MG63 (cell line): ENCODE measurements around the gene PEX16. TPM values are rescaled to one million over a fixed set of nuclear protein-coding genes. Genes with fewer than 3 reads are reported as not detected.

Source experiments
- DNase-seq: peaks from one replicate; pipeline ENCODE4 v3.0.0-alpha.2; 2020
- H3K27me3 ChIP-seq: fragments of 250-450 bp; sonication (Bioruptor Pico); 2 replicates; pipeline ENCODE4 v1.5.1; 2020; ENCODE audit warnings: mild to moderate bottlenecking, moderate library complexity
- H3K36me3 ChIP-seq: fragments of 250-450 bp; sonication (Bioruptor Pico); 2 replicates; pipeline ENCODE4 v1.5.1; 2020; ENCODE audit warnings: mild to moderate bottlenecking, moderate library complexity
- H3K4me3 ChIP-seq: fragments of 250-450 bp; sonication (Bioruptor Pico); 2 replicates; pipeline ENCODE4 v1.5.1; 2020; ENCODE audit warnings: mild to moderate bottlenecking, moderate library complexity
- H3K9me3 ChIP-seq: fragments of 250-450 bp; sonication (Bioruptor Pico); 2 replicates; pipeline ENCODE4 v1.5.1; 2020; ENCODE audit warnings: mild to moderate bottlenecking, moderate library complexity
- total RNA-seq: library from RNA; depleted of rRNA; stranded (reverse); fragments of >200 nt; shearing (Covaris generic); gene quantifications from 2 replicates; pipeline ENCODE4 v1.2.3, GENCODE V29; 2014; ENCODE audit warnings: low replicate concordance; rRNA removed

The PEX16 gene
- total RNA-seq, 1 experiment from 2014 or later: 31.6 TPM

DNA sequence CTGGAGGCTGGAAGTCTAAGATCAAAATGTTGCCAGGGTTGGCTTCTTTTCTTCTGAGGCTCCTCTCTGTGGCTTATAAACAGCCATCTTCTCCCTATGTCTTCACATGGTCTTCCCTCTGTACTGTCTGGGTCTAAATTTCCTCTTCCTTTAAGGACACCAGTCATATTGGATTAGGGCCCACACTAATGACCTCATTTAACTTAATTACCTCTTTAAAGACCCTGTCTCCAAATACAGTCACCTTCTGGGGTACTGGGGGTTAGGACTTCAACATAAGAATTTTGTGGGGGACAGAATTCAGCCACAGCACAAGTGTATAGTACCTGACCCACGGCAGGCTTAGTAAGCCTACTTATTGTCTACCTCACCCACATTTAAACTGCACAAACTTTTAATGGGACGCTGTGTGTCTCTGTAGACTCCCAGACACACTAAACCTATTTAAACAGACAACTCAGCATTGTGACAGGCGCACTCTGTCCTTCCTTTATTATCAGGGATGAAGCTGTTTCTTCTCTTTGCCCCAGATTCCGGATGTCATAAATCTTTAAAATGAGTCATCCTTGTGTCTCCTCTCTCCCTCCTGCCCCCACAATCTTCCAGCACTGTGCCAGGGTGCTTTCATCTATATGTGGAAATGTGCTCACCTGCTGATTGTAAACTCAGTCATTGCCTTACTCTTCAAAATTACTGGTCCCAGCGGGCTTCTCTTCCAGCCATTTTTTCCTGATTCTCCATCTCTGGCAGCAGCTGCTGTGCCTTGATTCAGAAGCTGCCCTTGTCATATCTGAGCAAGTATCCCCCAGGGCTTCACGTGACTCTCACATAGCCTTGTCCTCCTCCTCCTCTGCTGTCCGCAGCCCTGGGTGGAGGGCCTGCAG is 37.6 kb downstream of the PEX16 start:
- no peak overlapping the region for H3K4me3 ChIP-seq
- no peaks in the 10 kb centered on the region for H3K9me3 ChIP-seq
- no peaks in the 10 kb centered on the region for H3K36me3 ChIP-seq
- no peaks in the 10 kb centered on the region for H3K27me3 ChIP-seq
- no peak for DNase-seq

DNA sequence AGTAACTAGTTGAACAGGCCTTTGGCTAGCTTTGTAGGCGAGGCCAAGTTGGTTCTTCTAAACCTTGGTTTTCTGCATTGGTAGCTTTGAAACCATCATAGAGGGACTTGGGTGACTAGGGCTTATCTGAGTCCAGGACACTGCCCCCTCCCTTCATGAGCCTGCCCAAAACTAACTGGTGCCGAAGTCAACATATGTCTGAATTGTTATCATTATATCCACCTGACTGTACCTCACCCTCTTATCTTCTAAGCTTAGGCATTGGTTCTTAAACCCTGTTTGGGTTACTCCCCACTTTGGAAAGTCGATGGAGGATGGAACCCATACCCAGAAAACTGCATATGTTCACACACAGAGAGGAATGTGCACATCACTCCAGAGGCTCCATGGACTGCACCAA is 39.8 kb downstream of the PEX16 start:
- no peak overlapping the region for H3K4me3 ChIP-seq
- H3K9me3 ChIP-seq: no peaks in the 10 kb centered on the region
- H3K36me3 ChIP-seq: no peaks in the 10 kb centered on the region
- DNase-seq: no peak
- no peaks in the 10 kb centered on the region for H3K27me3 ChIP-seq

DNA sequence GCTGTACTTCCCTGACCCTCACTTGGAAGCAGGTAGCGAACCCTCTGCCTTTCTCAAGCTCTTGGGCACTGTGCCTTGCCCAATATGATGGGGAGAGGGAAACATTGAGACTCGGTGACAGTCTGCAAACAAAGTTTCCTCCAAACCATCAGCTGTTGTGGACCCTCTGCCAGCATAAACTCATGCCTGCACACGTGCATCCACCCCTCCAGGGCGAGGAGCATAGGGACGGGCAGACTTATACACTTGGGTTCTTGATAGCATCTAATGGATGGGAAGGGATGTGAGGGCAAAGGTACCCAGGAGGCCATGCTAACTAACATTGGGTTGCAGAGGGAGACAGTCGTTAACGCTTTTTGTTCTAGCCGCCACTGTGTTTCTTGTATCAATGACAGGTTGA is 40.5 kb downstream of the PEX16 start:
- DNase-seq: no peak
- Histone ChIP-seq H3K36me3 (no peaks in the 10 kb centered on the region; the same call in 1 of the 2 replicates), H3K9me3 (no peaks in the 10 kb centered on the region), H3K27me3 (no peaks in the 10 kb centered on the region), H3K4me3 (no peak overlapping the region)

DNA sequence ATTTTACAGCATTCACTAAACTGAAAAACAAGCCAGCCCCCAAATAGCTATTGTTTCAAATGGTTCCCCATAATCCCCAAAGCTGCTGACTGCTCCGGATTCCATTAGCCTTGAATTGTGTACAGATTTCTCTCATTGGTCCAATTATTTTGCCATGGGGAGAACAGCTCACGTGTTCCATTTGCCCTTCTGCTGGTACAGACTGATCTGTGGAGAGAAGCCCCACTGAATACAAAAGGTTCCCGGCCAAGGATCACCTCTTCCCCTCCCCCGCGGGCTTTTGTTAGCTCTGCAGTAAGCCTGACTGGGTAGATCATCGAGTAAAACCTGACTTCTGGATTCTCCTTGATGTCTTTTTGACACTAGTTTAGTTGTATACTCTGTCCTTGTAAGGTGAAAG is 41.3 kb downstream of the PEX16 start:
- H3K36me3 ChIP-seq: no peaks in the 10 kb centered on the region; the same call in 1 of the 2 replicates
- H3K27me3 ChIP-seq: no peaks in the 10 kb centered on the region
- no peak overlapping the region for H3K4me3 ChIP-seq

DNA sequence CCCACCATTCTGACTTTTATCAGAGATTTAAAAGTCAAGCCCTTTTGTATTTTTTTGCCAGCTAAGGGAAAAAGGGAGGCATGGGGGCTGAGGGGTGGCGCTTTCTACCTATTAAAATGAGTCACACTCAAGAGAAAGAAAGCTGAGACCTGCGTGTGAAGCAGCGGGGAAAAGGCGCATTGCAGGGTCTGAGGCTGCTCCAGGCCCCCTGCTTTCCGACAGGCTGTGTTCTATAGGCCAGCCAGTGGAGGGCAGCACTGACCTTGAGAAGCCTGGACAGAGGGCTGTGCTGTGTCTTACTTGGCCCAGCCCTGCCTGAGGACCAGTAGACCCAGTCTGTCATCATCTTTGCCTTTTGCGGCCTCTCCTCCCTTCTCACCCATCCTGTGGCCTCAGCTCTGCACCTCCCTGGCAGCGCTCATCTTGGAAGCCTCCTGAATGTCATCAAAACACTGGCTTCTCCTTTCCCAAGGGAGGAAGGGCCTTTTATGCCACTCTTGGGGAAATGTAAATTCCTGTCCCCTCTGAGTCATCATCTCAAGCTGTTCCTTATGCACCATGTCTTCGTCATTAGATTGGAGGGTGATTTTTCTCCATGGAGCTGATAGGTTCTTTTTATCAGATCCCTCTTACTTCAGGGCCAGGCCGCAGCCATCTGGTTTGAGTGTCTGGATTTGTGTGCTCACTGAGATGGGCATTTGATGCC is 44.9 kb downstream of the PEX16 start:
- DNase-seq: peak; percentile 38
- Histone ChIP-seq H3K4me3 (no peak overlapping the region), H3K27me3 (no peaks in the 10 kb centered on the region), H3K36me3 (no peaks in the 10 kb centered on the region; the same call in 1 of the 2 replicates), H3K9me3 (no peaks in the 10 kb centered on the region)

More for the DNA sequence above, 41.3 kb downstream of the PEX16 start:
- no peak for DNase-seq
- no peaks in the 10 kb centered on the region for H3K9me3 ChIP-seq

DNA sequence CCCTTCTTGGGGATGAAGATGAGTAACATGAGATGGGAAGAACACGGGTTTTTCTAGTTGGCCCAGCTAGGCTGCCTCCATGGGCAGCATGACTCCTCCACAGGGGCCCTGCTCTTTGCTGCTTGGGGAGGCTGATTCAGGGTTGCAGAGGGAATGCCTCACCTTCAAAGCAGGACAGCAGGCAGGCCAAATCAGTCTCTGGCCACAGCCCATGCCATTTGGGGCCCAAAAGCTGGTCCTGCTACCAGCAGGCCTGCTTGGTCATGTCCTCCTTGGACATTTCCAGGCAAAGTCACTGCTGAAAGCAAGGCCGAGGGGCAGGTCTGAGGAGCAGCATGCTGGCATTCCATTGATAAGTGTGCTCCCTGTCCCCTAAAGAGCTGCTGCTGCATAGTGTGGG is 46.0 kb downstream of the PEX16 start:
- Histone ChIP-seq H3K36me3 (no peaks in the 10 kb centered on the region; the same call in 1 of the 2 replicates), H3K4me3 (no peak overlapping the region), H3K9me3 (no peaks in the 10 kb centered on the region), H3K27me3 (no peaks in the 10 kb centered on the region)
- DNase-seq: no peak

DNA sequence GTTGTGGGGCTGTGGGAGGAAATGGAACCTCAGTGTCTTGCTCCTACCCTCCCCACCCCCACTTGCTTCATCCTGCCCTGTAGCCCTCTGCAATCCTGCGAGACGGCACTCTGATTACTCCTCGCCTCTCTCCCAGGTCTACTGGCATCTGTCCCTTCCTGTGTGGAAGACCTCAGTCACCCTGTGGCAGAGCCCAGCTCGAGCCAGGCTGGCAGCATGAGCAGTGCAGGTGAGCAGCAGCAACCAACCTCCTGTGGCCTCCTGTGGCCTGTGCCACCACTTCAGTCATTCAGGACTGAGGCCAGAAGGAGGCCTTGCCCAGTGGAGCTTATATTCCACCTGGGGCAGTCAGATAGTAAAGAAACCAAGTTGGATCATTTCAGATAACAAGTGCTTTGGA is 47.0 kb downstream of the PEX16 start:
- H3K36me3 ChIP-seq: no peaks in the 10 kb centered on the region; the same call in 1 of the 2 replicates

DNA sequence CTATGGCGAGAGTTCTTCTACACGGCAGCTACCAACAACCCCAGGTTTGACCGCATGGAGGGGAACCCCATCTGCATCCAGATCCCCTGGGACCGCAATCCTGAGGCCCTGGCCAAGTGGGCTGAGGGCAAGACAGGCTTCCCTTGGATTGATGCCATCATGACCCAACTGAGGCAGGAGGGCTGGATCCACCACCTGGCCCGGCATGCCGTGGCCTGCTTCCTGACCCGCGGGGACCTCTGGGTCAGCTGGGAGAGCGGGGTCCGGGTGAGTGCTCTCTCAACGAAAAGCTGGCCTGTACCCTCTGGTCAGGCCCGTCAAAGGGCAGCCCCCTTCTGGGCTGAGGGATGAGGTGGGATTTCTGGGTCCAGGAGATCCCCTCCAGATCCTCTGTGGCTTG is 48.1 kb downstream of the PEX16 start:
- Histone ChIP-seq H3K36me3 (no peaks in the 10 kb centered on the region; the same call in 1 of the 2 replicates), H3K27me3 (no peaks in the 10 kb centered on the region), H3K9me3 (no peaks in the 10 kb centered on the region), H3K4me3 (no peak overlapping the region)
- DNase-seq: no peak

More for the DNA sequence above, 47.0 kb downstream of the PEX16 start:
- Histone ChIP-seq H3K27me3 (no peaks in the 10 kb centered on the region), H3K9me3 (no peaks in the 10 kb centered on the region), H3K4me3 (no peak overlapping the region)
- no peak for DNase-seq

DNA sequence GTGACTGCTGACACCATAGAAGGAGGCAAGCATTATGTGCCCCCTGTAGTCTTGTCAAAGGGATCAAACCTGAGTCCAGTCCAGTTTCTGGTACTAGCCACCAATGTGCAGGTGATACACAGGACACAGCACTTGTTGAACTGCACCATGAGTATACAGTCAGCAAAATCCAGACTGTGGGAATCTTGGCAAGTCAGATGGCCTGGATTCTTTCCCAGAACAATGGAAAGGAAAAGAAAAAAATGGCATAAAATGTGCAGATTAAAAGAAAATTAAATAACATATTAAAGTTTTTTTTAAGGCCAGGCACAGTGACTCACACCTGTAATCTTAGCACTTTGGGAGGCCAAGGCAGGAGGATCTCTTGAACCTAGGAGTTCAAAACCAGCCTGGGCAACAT is 53.6 kb downstream of the PEX16 start:
- DNase-seq: no peak
- no peaks in the 10 kb centered on the region for H3K9me3 ChIP-seq
- no peaks in the 10 kb centered on the region for H3K27me3 ChIP-seq
- H3K36me3 ChIP-seq: peaks cover 14% of the 10 kb centered on the region
- no peak overlapping the region for H3K4me3 ChIP-seq

DNA sequence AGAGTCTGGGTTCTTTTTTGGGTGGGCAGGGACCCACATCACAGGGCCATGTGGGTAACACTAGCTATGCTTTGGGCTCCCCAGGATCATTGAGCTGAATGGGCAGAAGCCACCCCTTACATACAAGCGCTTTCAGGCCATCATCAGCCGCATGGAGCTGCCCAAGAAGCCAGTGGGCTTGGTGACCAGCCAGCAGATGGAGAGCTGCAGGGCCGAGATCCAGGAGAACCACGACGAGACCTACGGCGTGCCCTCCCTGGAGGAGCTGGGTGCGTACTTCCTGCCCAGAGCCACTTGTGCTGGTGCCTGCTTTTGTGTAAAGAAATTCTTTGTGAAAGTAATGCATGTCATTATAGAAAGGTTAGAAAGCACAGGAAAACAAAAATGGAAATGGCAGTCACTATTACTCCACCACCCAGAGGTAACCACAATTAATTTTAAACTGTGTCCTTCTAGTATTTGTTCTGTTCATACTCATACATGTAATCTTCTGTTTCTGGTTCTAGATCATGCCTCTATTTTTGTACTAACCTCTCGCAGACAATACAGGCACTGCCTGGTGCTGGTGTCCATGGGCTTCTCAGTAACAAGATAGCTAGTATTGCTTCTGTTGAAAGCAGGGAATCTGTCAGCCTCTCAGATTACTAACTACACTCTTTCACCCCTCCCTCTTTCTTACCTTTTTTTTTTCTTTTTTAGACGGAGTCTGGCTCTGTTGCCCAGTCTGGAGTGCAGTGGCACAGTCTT is 56.7 kb downstream of the PEX16 start:
- H3K9me3 ChIP-seq: no peaks in the 10 kb centered on the region
- no peak overlapping the region for H3K4me3 ChIP-seq
- peaks cover 18% of the 10 kb centered on the region for H3K36me3 ChIP-seq
- no peaks in the 10 kb centered on the region for H3K27me3 ChIP-seq
- no peak for DNase-seq

DNA sequence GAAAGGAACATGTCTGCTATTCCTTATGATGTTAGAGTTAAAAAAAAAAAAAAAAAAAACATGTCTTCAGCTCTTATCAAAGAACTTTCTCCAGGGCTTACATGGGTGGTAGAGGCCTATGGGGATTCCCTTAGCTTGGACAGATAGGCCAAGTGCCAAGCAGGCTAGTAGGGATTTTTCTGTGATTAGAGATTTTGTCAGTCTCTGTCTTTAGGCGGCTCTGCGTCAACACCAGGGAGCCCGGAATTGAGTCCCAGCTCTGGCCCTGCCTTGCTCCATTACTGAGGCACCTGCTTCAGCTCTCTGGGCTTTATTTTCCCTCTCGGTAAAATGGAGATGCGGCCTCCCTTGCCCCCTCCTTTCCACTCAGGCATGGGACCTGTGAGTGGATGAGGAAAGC is 57.3 kb downstream of the PEX16 start:
- DNase-seq: no peak
- no peak overlapping the region for H3K4me3 ChIP-seq
- no peaks in the 10 kb centered on the region for H3K27me3 ChIP-seq
- H3K36me3 ChIP-seq: peaks cover 18% of the 10 kb centered on the region
- no peaks in the 10 kb centered on the region for H3K9me3 ChIP-seq

Other genes with a start within 250 kb of the PEX16 start
- 3.8 and 11.5 TPM in 2 replicates for gene SLC35C1, start 112.7 kb downstream of the PEX16 start, total RNA-seq
- 6.5 and 13.0 TPM in 2 replicates for gene CRY2, start 70.4 kb downstream of the PEX16 start, total RNA-seq
- gene MAPK8IP1, start 32.2 kb downstream of the PEX16 start, total RNA-seq: 2.6 and 15.5 TPM in 2 replicates
- 0.72 and 5.0 TPM in 2 replicates for gene FREY1, start 10.6 kb downstream of the PEX16 start, total RNA-seq
- gene LARGE2, start 4.8 kb upstream of the PEX16 start, total RNA-seq: not detected in 2 replicates
- gene PHF21A, start 203.6 kb upstream of the PEX16 start, total RNA-seq: 2.0 and 79.2 TPM in 2 replicates